ENCODE results near the gene RADIL.

RADIL gene

DNA sequence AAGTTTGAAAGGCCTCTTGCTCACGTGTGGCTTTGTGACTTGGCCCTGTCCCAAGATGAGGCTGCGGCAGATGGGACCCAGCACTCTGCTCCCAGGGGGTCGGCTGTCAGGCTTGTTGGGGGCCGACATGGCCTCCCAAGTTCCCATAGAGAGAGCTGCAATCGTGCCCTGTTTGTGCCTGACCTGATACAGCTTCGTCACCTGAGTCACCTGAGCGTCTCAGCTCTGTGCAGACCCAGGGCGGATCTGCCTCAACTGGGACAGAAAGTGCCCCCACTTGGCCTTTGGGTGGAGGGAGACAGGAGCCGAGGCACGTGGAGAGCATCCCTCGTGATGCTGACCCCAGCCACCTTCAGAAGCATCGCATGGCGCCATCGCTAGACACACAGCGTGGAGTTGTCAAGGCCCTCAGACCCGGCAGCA lies 43.4 kb downstream of the RADIL start:
- H3K27ac ChIP-seq = no peak overlapping the region
- no peaks in the 10 kb centered on the region for H3K9me3 ChIP-seq (ENCODE audit: low read depth, low read length)
- H3K9ac ChIP-seq (ENCODE audit: insufficient read length) = no peak overlapping the region
- TF ChIP-seq FOXP2 (optimal IDR thresholded peaks at IDR 0.05; ENCODE audit: control extremely low read depth, extremely low read length, insufficient read depth) (no peak), EZH2 (IDR thresholded peaks at IDR 0.05) (no peak), POLR2AphosphoS5 (IDR thresholded peaks at IDR 0.05; ENCODE audit: borderline replicate concordance, low read depth, low read length) (no peak)
- no peak for DNase-seq (ENCODE audit: low read depth, low spot score)
- no peaks in the 10 kb centered on the region for H3K36me3 ChIP-seq (ENCODE audit: insufficient read depth, low read length)
- no peak overlapping the region for H3K4me3 ChIP-seq

DNA sequence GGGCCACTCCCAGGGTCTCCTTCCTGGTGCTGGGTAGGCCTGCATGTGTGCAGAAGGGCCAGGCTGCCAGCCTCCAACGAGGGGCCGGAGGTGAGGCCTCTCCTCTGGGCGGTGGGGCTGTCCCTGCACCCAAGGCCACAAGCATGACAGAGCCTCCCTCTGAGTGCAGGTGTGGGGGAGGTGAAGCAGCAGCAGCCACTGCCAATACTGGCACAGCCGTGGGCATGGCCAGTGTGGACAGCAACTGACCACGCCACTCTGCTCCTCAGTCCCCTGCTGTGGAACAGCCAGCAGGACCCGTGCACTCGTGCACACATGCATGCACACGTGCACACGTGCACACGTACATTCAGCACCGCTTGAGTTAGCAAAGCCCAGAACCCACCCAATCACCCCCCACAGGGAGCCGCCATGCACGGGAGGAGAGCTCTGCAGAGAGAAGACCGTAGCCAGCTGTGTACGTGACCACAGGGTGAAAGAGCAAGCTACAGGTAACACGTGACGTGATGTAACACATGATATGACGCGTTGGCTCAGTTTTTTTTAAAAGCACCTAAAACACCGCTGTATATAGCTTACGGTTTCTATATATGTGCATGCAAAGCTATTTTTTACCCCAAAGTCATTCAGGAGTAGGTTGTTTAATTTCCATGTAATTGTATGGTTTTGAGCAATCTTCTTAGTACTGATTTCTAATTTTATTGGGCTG lies 44.7 kb downstream of the RADIL start:
- H3K9ac ChIP-seq (ENCODE audit: insufficient read length) = no peak overlapping the region
- no peak for DNase-seq (ENCODE audit: low read depth, low spot score)
- H3K9me3 ChIP-seq (ENCODE audit: low read depth, low read length) = no peaks in the 10 kb centered on the region
- H3K4me3 ChIP-seq = no peak overlapping the region
- TF ChIP-seq POLR2AphosphoS5 (IDR thresholded peaks at IDR 0.05; ENCODE audit: borderline replicate concordance, low read depth, low read length) = no peak
- no peak for TF ChIP-seq EZH2 (IDR thresholded peaks at IDR 0.05)
- TF ChIP-seq FOXP2 (optimal IDR thresholded peaks at IDR 0.05; ENCODE audit: control extremely low read depth, extremely low read length, insufficient read depth) = no peak
- no peak overlapping the region for H3K27ac ChIP-seq
- no peaks in the 10 kb centered on the region for H3K36me3 ChIP-seq (ENCODE audit: insufficient read depth, low read length)

DNA sequence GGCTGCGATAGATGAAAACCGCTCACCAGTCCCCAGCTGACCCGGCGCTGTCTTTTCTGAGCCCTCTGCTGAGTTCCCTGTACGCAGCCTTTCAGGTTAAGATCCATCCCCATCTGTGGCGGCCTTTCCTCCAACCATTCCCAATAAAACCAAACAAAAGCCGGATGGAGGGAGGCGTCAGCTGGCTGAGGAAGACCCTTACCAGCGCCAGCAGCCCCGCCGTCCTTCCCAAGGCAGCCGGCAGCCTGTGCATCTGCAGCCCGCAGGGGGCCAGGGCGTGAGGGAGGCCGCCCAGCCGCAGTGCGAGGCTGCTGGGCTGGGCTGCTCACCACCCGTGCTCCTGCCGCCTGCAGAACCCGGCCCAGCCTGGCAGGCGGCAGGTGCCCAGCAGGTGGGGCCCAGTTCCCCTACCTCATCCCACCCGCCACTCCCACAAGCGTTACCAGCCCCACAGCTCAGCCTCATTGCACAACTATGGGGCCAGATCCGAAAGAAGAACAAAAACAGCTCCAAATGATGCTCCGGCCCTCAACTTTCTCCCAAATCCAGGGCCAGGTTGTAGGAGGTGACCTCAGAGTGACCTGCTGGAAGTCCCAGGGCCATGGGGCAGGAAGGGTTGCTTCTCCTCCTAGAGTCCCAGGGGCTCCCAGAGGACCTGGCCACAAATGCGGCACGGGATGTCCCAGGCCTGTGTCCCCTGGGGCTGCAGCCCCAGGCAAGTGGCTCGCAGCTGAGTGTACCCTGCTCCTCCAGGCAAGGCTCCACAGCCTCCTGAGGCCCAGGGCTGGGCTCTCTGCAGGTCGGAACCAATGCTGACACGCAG lies 45.5 kb downstream of the RADIL start:
- Histone ChIP-seq H3K9ac (ENCODE audit: insufficient read length) (no peak overlapping the region), H3K9me3 (ENCODE audit: low read depth, low read length) (no peaks in the 10 kb centered on the region), H3K36me3 (ENCODE audit: insufficient read depth, low read length) (no peaks in the 10 kb centered on the region), H3K4me3 (no peak overlapping the region), H3K27ac (no peak overlapping the region)
- DNase-seq (ENCODE audit: low read depth, low spot score) = no peak
- no peak for TF ChIP-seq POLR2AphosphoS5 (IDR thresholded peaks at IDR 0.05; ENCODE audit: borderline replicate concordance, low read depth, low read length)
- no peak for TF ChIP-seq FOXP2 (optimal IDR thresholded peaks at IDR 0.05; ENCODE audit: control extremely low read depth, extremely low read length, insufficient read depth)
- no peak for TF ChIP-seq EZH2 (IDR thresholded peaks at IDR 0.05)

DNA sequence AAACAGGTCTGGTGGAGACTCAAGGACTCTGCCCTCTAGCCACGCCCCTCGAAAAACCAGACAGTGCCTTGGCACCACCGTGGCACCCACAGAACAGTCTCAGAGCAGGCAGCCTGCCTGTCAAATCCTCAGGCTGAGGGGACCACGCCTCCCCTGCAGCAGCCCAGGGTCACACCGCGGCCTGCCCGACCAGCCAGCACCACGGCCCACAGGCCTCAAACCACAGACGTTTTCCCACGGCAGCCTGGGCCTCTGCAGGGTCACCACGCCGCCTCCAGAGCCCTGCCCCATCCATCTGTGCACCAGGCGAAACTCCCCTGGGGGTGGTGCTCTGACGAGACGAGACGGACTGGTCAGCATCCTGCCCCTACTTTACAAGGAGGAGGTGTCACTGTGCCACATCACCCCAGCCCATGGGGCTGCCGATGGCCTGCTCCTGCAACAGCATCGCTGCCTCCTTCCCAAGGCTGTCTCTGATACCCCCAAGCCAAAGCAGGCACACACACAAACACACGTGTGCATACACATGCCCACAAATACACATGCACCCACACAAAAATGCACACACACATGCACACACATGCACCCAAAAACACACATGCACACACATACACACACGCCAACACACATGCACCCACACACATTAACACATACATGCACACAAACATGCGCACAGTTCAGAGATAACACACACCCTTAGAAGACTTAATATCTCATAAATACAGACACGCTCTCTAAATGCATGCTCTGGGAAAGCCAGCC lies 46.3 kb downstream of the RADIL start:
- no peak for TF ChIP-seq POLR2AphosphoS5 (IDR thresholded peaks at IDR 0.05; ENCODE audit: borderline replicate concordance, low read depth, low read length)
- no peak for TF ChIP-seq EZH2 (IDR thresholded peaks at IDR 0.05)
- no peak for TF ChIP-seq FOXP2 (optimal IDR thresholded peaks at IDR 0.05; ENCODE audit: control extremely low read depth, extremely low read length, insufficient read depth)
- H3K4me3 ChIP-seq = no peak overlapping the region
- no peaks in the 10 kb centered on the region for H3K36me3 ChIP-seq (ENCODE audit: insufficient read depth, low read length)
- no peak for DNase-seq (ENCODE audit: low read depth, low spot score)
- H3K27ac ChIP-seq = no peak overlapping the region
- H3K9ac ChIP-seq (ENCODE audit: insufficient read length) = no peak overlapping the region
- no peaks in the 10 kb centered on the region for H3K9me3 ChIP-seq (ENCODE audit: low read depth, low read length)

DNA sequence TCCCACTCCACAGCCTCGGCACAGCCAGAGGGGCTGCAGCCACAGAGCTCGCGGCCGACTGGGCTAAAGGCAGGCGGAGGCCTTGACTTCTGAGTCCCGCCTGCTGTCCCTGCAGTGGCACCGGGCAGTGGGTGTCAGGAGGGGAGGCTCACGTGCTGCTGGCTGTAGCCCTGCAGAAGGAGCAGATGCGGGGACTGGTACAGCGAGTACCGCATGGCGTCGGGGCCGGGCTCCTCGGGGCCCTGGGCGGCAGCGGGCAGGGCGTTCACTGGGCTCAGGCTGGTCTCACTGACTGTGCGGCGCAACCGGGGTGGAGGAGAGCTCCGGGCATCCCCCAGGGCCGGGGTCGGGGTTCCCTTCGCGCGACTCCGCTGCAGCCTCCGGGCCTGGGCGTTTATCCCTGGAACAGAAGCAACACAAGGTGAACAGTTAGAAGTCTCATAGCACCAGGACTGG lies 47.3 kb downstream of the RADIL start:
- no peak overlapping the region for H3K27ac ChIP-seq
- no peak overlapping the region for H3K4me3 ChIP-seq
- no peak for DNase-seq (ENCODE audit: low read depth, low spot score)
- no peaks in the 10 kb centered on the region for H3K9me3 ChIP-seq (ENCODE audit: low read depth, low read length)
- no peak overlapping the region for H3K9ac ChIP-seq (ENCODE audit: insufficient read length)
- no peaks in the 10 kb centered on the region for H3K36me3 ChIP-seq (ENCODE audit: insufficient read depth, low read length)
- TF ChIP-seq EZH2 (IDR thresholded peaks at IDR 0.05) (no peak), FOXP2 (optimal IDR thresholded peaks at IDR 0.05; ENCODE audit: control extremely low read depth, extremely low read length, insufficient read depth) (no peak), POLR2AphosphoS5 (IDR thresholded peaks at IDR 0.05; ENCODE audit: borderline replicate concordance, low read depth, low read length) (no peak)

DNA sequence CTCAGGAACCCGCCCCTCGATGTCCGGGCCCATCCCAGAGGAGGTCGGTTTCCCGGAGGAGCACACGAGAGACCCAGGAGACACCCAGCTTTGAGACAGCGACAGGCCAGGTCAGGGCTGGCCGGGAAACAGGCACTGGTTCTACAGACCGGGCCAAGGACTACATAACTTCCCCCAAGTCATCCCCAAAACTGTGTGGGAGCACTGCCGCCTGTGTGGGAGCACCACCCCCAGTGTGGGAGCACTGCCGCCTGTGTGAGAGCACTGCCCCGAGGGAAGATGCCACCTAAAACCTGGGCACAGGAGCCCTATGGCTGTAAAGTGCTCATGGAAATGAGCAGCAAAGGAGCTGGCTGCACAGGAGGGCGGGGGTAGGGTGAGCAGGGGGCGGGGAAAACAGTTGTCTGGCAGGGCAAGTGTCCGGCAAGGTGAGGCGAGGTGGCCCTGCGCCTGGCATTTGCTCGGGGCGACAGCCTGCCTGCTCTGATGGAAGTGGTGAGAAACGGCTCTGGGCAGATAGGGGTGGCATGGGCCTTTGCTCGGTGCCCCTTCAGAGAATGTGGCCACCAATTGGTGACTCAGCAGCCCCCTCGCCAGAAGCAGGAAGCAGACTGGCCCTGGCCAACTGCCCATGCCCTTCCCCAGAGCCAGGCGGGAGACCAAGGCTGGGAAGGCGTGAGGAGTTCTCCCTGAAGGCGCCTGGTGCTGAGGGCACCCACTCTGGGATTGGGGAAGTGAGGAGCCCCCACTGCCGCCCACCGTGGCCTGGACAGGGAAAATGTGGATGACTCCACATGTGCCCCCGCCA lies 47.9 kb downstream of the RADIL start:
- Histone ChIP-seq H3K36me3 (ENCODE audit: insufficient read depth, low read length) (no peaks in the 10 kb centered on the region), H3K9me3 (ENCODE audit: low read depth, low read length) (no peaks in the 10 kb centered on the region), H3K27ac (no peak overlapping the region), H3K9ac (ENCODE audit: insufficient read length) (no peak overlapping the region), H3K4me3 (no peak overlapping the region)
- DNase-seq (ENCODE audit: low read depth, low spot score) = no peak
- TF ChIP-seq POLR2AphosphoS5 (IDR thresholded peaks at IDR 0.05; ENCODE audit: borderline replicate concordance, low read depth, low read length) = no peak
- no peak for TF ChIP-seq FOXP2 (optimal IDR thresholded peaks at IDR 0.05; ENCODE audit: control extremely low read depth, extremely low read length, insufficient read depth)
- no peak for TF ChIP-seq EZH2 (IDR thresholded peaks at IDR 0.05)

DNA sequence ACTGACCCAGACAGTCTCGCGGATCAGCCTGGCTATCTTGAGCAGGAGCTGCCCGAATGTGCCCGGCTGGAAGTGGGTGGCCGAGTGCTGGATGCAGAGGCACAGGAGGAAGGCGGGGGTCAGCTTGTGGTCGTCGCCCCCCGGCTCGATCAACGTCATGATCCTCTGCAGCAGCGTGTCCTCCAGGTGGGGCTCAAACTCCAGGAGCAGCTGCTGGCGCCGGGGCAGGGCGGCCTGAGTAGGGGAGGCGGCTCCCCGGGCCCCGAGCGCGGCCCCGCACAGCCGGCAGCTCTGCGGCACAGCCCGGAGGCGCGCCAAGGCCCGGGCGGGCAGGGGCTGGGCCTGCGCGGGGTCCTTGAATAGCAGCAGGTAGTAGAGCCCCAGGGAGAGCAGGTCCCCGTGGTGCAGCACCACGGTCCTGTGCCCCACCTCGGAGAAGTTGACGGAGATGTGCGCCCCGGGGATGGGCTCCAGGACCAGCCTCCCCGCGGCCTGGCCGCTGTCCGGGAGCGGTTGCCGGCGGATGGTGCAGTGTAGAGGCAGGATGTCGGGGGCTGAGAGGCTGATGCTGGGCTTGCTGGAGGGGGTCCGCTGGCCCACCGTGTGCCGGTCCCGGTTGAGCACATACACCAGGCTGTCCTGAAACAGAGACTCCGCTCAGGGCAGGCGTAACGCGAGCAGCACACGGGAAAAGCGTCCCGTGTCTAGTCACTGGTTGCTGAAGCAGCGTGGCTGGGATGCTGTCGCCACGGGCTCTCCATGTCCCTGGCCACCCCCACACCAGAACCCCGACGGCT lies 48.7 kb downstream of the RADIL start:
- TF ChIP-seq FOXP2 (optimal IDR thresholded peaks at IDR 0.05; ENCODE audit: control extremely low read depth, extremely low read length, insufficient read depth) (no peak), POLR2AphosphoS5 (IDR thresholded peaks at IDR 0.05; ENCODE audit: borderline replicate concordance, low read depth, low read length) (no peak), EZH2 (IDR thresholded peaks at IDR 0.05) (no peak)
- no peak overlapping the region for H3K9ac ChIP-seq (ENCODE audit: insufficient read length)
- no peaks in the 10 kb centered on the region for H3K9me3 ChIP-seq (ENCODE audit: low read depth, low read length)
- no peaks in the 10 kb centered on the region for H3K36me3 ChIP-seq (ENCODE audit: insufficient read depth, low read length)
- no peak overlapping the region for H3K4me3 ChIP-seq
- H3K27ac ChIP-seq = no peak overlapping the region
- no peak for DNase-seq (ENCODE audit: low read depth, low spot score)

All from SK-N-MC (cell line).